ENCODE measurements around the gene MEF2D.

The MEF2D gene

DNA sequence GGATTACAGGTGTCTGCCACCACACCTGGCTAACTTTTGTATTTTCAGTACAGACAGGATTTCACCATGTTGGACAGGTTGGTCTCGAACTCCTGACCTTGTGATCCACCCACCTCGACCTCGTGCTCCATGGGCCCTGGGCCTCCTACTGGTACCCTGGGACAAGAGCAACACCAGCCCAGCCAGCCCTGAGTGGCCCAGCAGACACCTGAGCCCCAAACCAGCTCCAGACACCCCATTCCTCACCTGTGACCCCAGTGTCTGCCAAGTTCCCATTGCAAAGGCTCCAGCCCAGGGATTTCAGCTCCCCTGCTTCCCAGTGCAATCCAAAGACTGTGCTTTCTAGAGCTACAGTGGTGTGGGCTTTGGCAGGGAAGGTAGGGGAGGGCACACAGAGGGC lies 14.6 kb downstream of the MEF2D start:
- no peak for DNase-seq

DNA sequence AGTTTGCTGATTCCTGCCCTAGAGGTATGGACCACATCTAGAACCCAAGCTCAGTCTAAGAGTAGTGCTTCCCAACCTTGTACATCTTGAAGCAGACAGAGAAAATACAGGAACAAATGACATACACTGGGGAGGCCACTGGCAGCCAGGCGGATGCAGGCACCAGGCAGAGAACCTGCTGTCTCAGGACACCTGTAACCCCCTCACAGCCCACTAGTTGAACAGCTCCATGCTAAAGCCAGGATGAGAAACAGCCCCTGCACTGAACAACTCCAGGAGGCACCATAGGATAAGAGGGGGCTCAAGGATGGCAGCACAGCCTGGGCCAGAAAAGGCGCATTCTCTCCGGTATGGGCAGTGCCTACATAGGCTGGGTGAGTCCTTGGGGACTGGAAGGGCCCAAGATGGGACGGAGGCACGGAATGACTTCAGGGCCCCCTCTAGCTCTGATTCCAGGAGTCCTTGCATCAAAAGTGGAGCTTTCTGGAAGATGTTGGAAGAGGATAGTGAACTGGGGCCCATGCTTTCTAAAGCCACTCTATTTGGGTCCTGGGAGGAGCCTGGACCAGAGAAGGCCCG lies 16.0 kb downstream of the MEF2D start:
- no peak for DNase-seq

GRCh38 chr1:156483397-156483796 lies 17.2 kb downstream of the MEF2D start:
- no peak for DNase-seq

DNA sequence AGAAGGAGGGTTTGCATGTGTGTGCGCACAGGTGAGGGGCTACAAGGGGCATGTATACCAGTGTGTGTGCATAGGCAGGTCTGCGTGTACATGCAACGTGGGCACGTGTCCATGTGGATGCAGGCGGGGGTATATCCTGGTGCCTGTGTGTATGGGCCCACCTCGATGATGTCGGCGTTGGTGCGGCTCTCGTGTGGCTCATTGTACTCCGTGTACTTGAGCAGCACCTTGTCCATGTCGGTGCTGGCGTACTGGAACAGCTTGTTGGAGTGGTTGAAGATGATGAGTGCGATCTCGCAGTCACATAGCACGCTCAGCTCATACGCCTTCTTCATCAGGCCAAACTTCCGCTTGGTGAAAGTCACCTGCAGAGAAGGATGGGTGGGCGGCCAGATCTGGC lies 18.3 kb downstream of the MEF2D start:
- DNase-seq: no peak

DNA sequence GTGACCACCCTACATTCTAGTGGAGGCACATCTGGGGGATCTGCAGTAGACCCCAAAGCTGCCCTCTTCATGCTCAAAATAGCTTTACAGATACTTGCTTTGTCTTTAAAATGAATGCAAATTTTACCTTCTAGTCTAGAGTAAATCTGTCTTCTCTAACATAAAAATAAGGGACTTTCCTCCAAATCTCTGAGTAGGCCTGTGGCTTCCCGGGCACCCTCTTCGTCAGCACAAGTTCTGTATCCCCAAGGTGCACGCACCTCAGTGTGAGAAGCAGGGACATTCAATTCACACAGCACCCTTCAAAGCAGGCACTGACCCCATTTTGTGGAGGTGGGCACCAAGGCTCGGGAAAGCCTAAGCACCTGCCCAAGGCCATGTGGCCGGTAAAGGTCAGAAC lies 19.0 kb downstream of the MEF2D start:
- no peak for DNase-seq

- peak; percentile 78 for DNase-seq
Measured at GRCh38 chr1:156480411-156481192, 20.0 kb downstream of the MEF2D start.

DNA sequence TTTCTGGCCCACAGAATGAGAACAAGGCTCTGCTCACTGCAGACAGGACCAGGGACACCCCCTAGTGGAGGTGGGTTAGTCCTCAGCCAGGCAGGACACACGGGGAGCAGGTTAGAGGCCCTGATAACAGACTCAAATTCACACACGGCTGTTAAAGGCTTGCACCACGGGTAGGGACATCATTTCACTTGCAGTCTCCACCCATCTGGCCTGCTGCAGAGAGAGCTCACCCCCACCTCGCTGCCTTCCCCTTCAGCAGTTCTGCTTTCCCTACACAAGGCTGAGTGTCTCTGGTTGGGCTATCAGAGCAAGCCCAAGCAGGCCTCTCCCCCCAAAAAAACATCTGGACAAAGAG lies 20.6 kb downstream of the MEF2D start:
- no peak for DNase-seq

GRCh38 chr1:156479093-156480015 lies 21.2 kb downstream of the MEF2D start:
- no peak for DNase-seq

GRCh38 chr1:156478250-156478627 lies 22.3 kb downstream of the MEF2D start:
- DNase-seq: no peak

- no peak for DNase-seq
Measured at GRCh38 chr1:156477526-156478249, 22.9 kb downstream of the MEF2D start.

DNA sequence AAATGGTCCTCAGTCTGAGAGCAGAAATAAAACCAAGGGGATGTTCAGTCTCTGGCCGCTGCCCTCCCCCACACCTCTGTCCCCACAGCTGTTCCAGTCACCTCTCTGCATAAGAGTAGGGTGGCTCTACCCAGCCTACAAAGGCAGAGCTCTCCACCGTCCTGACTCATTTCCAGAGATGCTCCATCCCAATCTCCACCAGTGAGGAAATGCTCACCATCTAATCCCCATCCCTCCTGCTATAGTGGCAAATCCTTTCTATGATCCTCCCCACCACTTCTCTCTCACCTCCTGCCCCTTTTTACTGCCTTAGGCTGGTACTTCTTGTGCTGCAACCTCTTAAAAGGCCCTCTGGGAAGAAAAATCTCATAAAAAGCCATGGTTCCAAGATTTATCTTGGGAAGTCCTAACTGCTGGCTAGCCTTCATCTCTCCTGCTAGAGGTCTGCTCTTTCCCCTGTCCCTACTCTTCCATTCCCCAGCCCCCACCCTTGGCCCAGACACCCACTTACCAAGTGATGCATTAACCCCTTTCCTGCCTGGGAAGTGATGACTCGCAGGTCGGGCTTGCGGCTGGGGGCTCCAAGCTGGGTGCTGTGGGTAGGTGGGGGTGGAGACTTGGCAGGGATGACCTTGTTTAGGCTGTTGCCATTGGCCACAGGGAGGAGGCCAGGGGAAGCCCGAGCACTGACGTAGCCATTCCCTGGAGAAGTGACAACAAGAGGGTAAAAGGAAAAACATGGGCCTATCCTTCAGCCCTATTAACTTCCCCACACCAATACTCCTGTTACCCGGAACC lies 23.9 kb downstream of the MEF2D start:
- no peak for DNase-seq

DNA sequence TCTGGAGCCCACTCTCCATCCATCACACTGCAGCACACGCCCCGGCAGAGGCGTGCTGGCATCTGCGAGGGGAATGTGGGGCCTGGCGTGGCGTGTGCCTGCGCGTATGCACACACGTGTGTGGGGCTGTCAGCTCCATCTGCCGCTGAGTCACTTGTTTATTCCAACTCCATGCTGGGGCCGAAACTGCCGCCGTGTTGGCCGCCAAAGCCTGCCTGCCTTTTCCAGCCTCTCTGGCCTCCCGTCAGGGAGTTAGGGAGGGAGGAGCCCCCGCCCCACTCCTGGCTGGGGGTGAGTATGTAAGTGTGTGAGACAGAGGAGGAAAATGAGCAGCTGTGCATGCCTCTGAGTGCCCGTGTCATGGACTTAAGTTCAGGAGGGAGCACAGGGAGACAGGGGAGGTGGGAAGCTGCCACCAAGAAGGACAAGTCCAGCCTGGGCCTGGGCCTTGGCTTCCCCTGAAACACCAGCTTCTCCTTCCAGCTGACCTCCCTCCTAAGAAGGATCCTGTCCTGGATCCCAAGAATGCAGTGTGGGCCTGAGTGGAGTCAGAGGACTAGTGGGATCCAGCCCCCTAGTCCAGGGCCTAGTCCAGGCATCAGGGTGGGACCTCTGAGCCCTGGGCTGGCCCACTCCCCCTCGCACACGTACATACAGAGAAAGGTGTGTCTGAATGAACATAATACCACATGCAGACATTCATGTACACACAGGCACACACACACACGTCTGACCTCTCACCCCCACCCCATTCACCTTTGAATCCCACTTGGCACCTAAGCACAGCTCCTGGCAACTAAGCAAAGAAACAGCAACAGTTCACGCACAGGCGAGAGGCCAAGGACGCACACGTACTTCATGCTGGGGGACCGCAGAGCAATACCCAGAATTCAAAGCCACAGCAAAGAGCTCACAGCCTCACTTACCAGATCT lies 24.7 kb downstream of the MEF2D start:
- no peak for DNase-seq

- no peak for DNase-seq
Measured at GRCh38 chr1:156474966-156475365, 25.6 kb downstream of the MEF2D start.

- DNase-seq: no peak
Measured at GRCh38 chr1:156471496-156472490, 28.8 kb downstream of the MEF2D start.

DNA sequence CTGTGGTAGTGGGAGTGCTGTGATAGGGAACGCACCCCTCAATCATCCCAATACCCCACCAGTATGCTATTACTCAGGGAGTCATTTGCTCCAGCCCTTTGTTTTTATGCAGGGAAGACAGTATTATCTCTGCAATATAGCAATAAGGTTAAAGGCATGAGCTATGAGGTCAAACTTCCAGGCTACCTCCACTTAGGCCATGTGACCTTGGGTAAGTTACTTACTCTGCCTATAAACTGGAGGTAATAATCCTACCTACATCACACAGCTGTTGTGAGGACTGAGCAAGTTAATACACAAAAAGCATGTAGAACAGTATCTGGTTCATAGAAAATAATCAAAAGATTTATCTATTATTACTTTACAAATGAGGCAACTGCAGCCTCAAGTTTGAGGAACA lies 30.1 kb downstream of the MEF2D start:
- no peak for DNase-seq

- no peak for DNase-seq
Measured at GRCh38 chr1:156468693-156469345, 31.8 kb downstream of the MEF2D start.

DNA sequence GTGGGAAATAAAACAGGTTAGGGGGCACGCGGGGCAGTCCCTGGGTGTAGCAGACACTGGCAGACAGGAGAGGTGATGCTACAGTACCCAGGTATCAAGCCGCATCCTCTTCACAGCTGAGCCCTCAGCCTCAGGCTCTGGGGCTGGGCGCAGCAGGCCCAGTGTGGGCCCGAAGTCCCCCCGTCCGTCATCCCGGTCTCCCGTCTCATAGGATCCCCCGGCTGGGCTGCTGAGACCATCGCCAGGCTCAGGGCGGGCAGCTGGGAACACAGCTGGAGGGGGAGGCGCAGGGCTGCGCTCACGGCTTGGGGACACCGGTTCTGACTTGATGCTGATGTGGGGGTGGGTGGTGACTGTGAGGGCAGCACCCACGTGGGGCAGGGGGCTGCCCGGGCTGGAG lies 32.7 kb downstream of the MEF2D start:
- no peak for DNase-seq

GRCh38 chr1:156467385-156467784 lies 33.2 kb downstream of the MEF2D start:
- DNase-seq: no peak

DNA sequence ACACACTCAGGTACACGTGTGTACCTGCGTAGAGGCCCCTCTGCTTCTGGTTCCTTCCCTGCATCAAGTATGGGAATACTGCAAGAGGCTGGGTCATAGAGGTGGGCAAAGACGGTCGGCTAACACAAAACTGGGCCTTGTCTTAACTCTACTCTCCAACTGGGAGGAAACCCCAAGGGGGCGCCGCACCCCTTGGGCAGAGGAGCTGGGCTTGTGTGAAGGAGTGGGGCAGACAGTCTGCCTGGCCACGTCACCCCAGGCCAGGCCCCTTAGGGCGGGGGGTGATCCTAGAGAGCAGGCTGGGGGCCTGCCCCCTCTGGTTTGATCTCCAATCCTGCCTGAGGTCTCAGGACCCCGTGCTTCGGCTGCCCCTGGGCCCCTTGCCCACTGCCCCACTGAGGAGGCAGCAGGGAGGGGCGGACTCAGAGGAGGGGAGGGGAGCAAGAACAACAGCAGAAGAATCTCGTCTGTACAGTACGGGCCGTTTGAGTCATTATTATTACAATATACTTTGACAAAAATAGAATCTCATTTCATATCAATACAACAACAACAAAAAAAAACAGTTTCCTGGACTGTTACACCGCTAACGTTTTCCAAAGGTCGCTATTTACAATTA lies 34.7 kb downstream of the MEF2D start:
- DNase-seq: no peak

Data from stimulated activated CD4-positive, alpha-beta T cell treated with anti-CD3 and anti-CD28 coated beads, Interleukin-4, amount 100 ng/mL, for 1 hour (primary cell).